Activated CD4-positive, alpha-beta T cell treated with anti-CD3 and anti-CD28 coated beads for 36 hours (primary cell): Measurements from ENCODE around the gene HTD2. TPM values are rescaled to one million over a fixed set of nuclear protein-coding genes. Genes with fewer than 3 reads are reported as not detected.
"Not testable (repeated sequence)": the region's sequence is repeated elsewhere in the genome, so short reads cannot be mapped to it uniquely, and the experiment has no call there.

ENCODE experiments used
- ATAC-seq: fragments of 200-7000 bp; cut with Tn5 transposase; one replicate; pipeline ENCODE4 v1.10.0; 2021; ENCODE audit warnings: mild to moderate bottlenecking, moderate library complexity
- CTCF ChIA-PET: fragments of 350-600 bp; sonication (Branson Sonifier 250); formaldehyde crosslinking; loops from one replicate; lab custom pipeline; 2021; ENCODE audit warnings: antibody characterized with exemption; lab: Charles Lee
- POLR2A ChIA-PET: fragments of 350-600 bp; sonication (Branson Sonifier 250); formaldehyde crosslinking; loops from one replicate; lab custom pipeline; 2021; ENCODE audit warnings: antibody characterized with exemption, inconsistent platforms; lab: Charles Lee
- DNase-seq: peaks from one replicate; pipeline ENCODE4 v3.0.0-alpha.2; 2020
- H3K27ac Mint-ChIP-seq: one replicate; pipeline ENCODE4 v1.8.0; 2021; ENCODE audit warnings: mixed read lengths
- H3K27me3 Mint-ChIP-seq: one replicate; pipeline ENCODE4 v1.8.0; 2021; ENCODE audit warnings: mixed read lengths
- H3K36me3 Mint-ChIP-seq: one replicate; pipeline ENCODE4 v1.8.0; 2021; ENCODE audit warnings: low read depth, mixed read lengths
- H3K4me1 Mint-ChIP-seq: one replicate; pipeline ENCODE4 v1.8.0; 2021; ENCODE audit warnings: mixed read lengths
- H3K4me3 Mint-ChIP-seq: one replicate; pipeline ENCODE4 v1.8.0; 2021; ENCODE audit warnings: mild to moderate bottlenecking, moderate library complexity, mixed read lengths
- H3K9me3 Mint-ChIP-seq: one replicate; pipeline ENCODE4 v1.8.0; 2021; ENCODE audit warnings: low read depth, mixed read lengths
- intact Hi-C, 2 experiments: fragments of 100-400 bp; cut with DNase I in 1 of 2; cut with micrococcal nuclease in 1 of 2; formaldehyde crosslinking; loops; one replicate each; pipeline versions ENCODE4 v1.14.2 to v1.15.1; 2022 to 2024; cut with DNase I, micrococcal nuclease
- total RNA-seq, 2 experiments: library from RNA; stranded (reverse); gene quantifications; one replicate each; pipeline ENCODE4 v1.2.3, GENCODE V29; 2021

The HTD2 gene
- total RNA-seq, 2 experiments from 2014 or later = 2.3 to 7.9 TPM

GRCh38 chr3:58333206-58334012, 27.1 kb downstream of the HTD2 start:
- intact Hi-C loops = loop anchor here (2.0 to 5.0 kb wide), 4 partner anchors 21 to 159 kb away; partner anchors contain the start of genes HTD2 (in 1 of the 2), KCTD6 (in 1 of the 2) and RPP14 (in 1 of the 2)
- ChIA-PET POLR2A (interaction anchor here (1.1 kb wide), 1 partner anchor 27 kb away, joined by 4 read pairs; the partner anchor contains the start of genes HTD2 and RPP14), CTCF (interaction anchor here (0.7 to 9.4 kb wide), 9 partner anchors 9 to 160 kb away, joined by 3 to 58 read pairs (median 4); partner anchors contain the start of genes HTD2, KCTD6 and RPP14)
- H3K27me3 Mint-ChIP-seq = no peaks in the 10 kb centered on the region
- H3K4me1 Mint-ChIP-seq = peaks cover 30% of the 10 kb centered on the region
- DNase-seq = peak; percentile 60
- H3K9me3 Mint-ChIP-seq = no peaks in the 10 kb centered on the region
- peaks cover 10% of the 10 kb centered on the region for H3K36me3 Mint-ChIP-seq
- H3K27ac Mint-ChIP-seq = peak overlapping the region; percentile 96
- peak overlapping the region; percentile 100 for H3K4me3 Mint-ChIP-seq
- ATAC-seq = peak; percentile 23

- Mint-ChIP-seq H3K4me1 (peaks cover 30% of the 10 kb centered on the region), H3K4me3 (peak overlapping the region; percentile 100), H3K27ac (peak overlapping the region; percentile 96), H3K27me3 (no peaks in the 10 kb centered on the region), H3K9me3 (no peaks in the 10 kb centered on the region), H3K36me3 (peaks cover 13% of the 10 kb centered on the region)
- intact Hi-C loops = loop anchor here (2.0 to 5.0 kb wide), 4 partner anchors 21 to 158 kb away; partner anchors contain the start of genes HTD2 (in 1 of the 2), KCTD6 (in 1 of the 2) and RPP14 (in 1 of the 2)
- CTCF ChIA-PET = interaction anchor here (0.7 to 9.4 kb wide), 9 partner anchors 9 to 160 kb away, joined by 3 to 58 read pairs (median 4); partner anchors contain the start of genes HTD2, KCTD6 and RPP14
- POLR2A ChIA-PET = interaction anchor here (1.1 kb wide), 1 partner anchor 28 kb away, joined by 4 read pairs; the partner anchor contains the start of genes HTD2 and RPP14
- ATAC-seq (no peak), DNase-seq (no peak)
Measured at GRCh38 chr3:58334013-58334321, 27.6 kb downstream of the HTD2 start.

GRCh38 chr3:58334506-58334884, 28.2 kb downstream of the HTD2 start:
- ChIA-PET POLR2A (interaction anchor here (0.8 to 1.5 kb wide), 4 partner anchors 9 to 29 kb away, joined by 3 to 4 read pairs (median 4); partner anchors contain the start of genes HTD2 and RPP14), CTCF (interaction anchor here (0.7 to 9.4 kb wide), 6 partner anchors 11 to 157 kb away, joined by 3 to 58 read pairs (median 7); partner anchors contain the start of genes HTD2, KCTD6 and RPP14)
- Mint-ChIP-seq H3K36me3 (peaks cover 16% of the 10 kb centered on the region), H3K27ac (peak overlapping the region; percentile 96), H3K27me3 (no peaks in the 10 kb centered on the region), H3K9me3 (no peaks in the 10 kb centered on the region), H3K4me1 (peaks cover 30% of the 10 kb centered on the region), H3K4me3 (peak overlapping the region; percentile 100)
- no peak for DNase-seq
- intact Hi-C loops = loop anchor here (2.0 to 5.0 kb wide), 4 partner anchors 20 to 158 kb away; partner anchors contain the start of genes HTD2 (in 1 of the 2), KCTD6 (in 1 of the 2) and RPP14 (in 1 of the 2)
- no peak for ATAC-seq

GRCh38 chr3:58335652-58335947, 29.3 kb downstream of the HTD2 start:
- H3K27ac Mint-ChIP-seq = peak overlapping the region; percentile 96
- H3K36me3 Mint-ChIP-seq = peaks cover 17% of the 10 kb centered on the region
- H3K4me3 Mint-ChIP-seq = peak overlapping the region; percentile 100
- ChIA-PET POLR2A (interaction anchor here (0.8 to 1.5 kb wide), 4 partner anchors 8 to 12 kb away, joined by 3 to 4 read pairs (median 3); no protein-coding TSS in a partner anchor), CTCF (interaction anchor here (0.6 to 9.4 kb wide), 6 partner anchors 9 to 82 kb away, joined by 3 to 58 read pairs (median 6); partner anchors contain the start of genes HTD2 and RPP14)
- intact Hi-C loops = loop anchor here (1.0 to 2.0 kb wide), 6 partner anchors 10 to 121 kb away; partner anchors contain the start of genes HTD2 (in 1 of the 2) and RPP14 (in 1 of the 2)
- H3K27me3 Mint-ChIP-seq = no peaks in the 10 kb centered on the region
- peaks cover 30% of the 10 kb centered on the region for H3K4me1 Mint-ChIP-seq
- DNase-seq = no peak
- ATAC-seq = no peak
- H3K9me3 Mint-ChIP-seq = no peaks in the 10 kb centered on the region

GRCh38 chr3:58336135-58336882, 30.0 kb downstream of the HTD2 start:
- Mint-ChIP-seq H3K9me3 (no peaks in the 10 kb centered on the region), H3K4me3 (no peak overlapping the region), H3K4me1 (peaks cover 30% of the 10 kb centered on the region), H3K36me3 (peaks cover 22% of the 10 kb centered on the region), H3K27ac (peak overlapping the region; percentile 69), H3K27me3 (no peaks in the 10 kb centered on the region)
- ATAC-seq = no peak
- no peak for DNase-seq
- POLR2A ChIA-PET = interaction anchor here (0.7 to 1.5 kb wide), 2 partner anchors 9 to 11 kb away, joined by 4 read pairs; no protein-coding TSS in a partner anchor
- intact Hi-C loops = no loop called here
- CTCF ChIA-PET = interaction anchor here (0.9 to 9.4 kb wide), 7 partner anchors 12 to 159 kb away, joined by 4 to 58 read pairs (median 6); partner anchors contain the start of genes HTD2 and RPP14

- no peak overlapping the region for H3K27ac Mint-ChIP-seq
- H3K4me3 Mint-ChIP-seq = no peak overlapping the region
- intact Hi-C loops = no loop called here
- DNase-seq = no peak
- CTCF ChIA-PET = interaction anchor here (0.7 to 9.4 kb wide), 7 partner anchors 11 to 160 kb away, joined by 4 to 58 read pairs (median 6); partner anchors contain the start of genes HTD2 and RPP14
- H3K9me3 Mint-ChIP-seq = no peaks in the 10 kb centered on the region
- no peak for ATAC-seq
- H3K36me3 Mint-ChIP-seq = peaks cover 22% of the 10 kb centered on the region
- POLR2A ChIA-PET = interaction anchor here (0.6 kb wide), 1 partner anchor 140 kb away, joined by 3 read pairs; no protein-coding TSS in a partner anchor
- peaks cover 26% of the 10 kb centered on the region for H3K4me1 Mint-ChIP-seq
- no peaks in the 10 kb centered on the region for H3K27me3 Mint-ChIP-seq
Measured at GRCh38 chr3:58337190-58337589, 30.9 kb downstream of the HTD2 start.

- POLR2A ChIA-PET, H3K9me3 Mint-ChIP-seq, H3K27me3 Mint-ChIP-seq, DNase-seq, H3K4me3 Mint-ChIP-seq, H3K27ac Mint-ChIP-seq, ATAC-seq, intact Hi-C loops: not testable (repeated sequence)
- Mint-ChIP-seq H3K4me1 (peaks cover 20% of the 10 kb centered on the region), H3K36me3 (peaks cover 26% of the 10 kb centered on the region)
- CTCF ChIA-PET = interaction anchor here (0.8 kb wide), 1 partner anchor 19 kb away, joined by 4 read pairs; no protein-coding TSS in a partner anchor
Measured at GRCh38 chr3:58339146-58339545, 32.8 kb downstream of the HTD2 start.

- Mint-ChIP-seq H3K27me3 (no peaks in the 10 kb centered on the region), H3K36me3 (peaks cover 21% of the 10 kb centered on the region), H3K27ac (peak overlapping the region; percentile 6), H3K4me3 (no peak overlapping the region), H3K4me1 (peaks cover 12% of the 10 kb centered on the region), H3K9me3 (no peaks in the 10 kb centered on the region)
- DNase-seq (no peak), ATAC-seq (no peak)
- intact Hi-C loops = no loop called here
- CTCF ChIA-PET = interaction anchor here (1.4 kb wide), 1 partner anchor 16 kb away, joined by 4 read pairs; no protein-coding TSS in a partner anchor
- POLR2A ChIA-PET = interaction anchor here (0.7 kb wide), 1 partner anchor 128 kb away, joined by 3 read pairs; no protein-coding TSS in a partner anchor
Measured at GRCh38 chr3:58340594-58341244, 34.4 kb downstream of the HTD2 start.

- no peaks in the 10 kb centered on the region for H3K27me3 Mint-ChIP-seq
- DNase-seq = no peak
- ChIA-PET CTCF (interaction anchor here (1.4 kb wide), 1 partner anchor 17 kb away, joined by 4 read pairs; no protein-coding TSS in a partner anchor), POLR2A (no interaction called here)
- intact Hi-C loops = no loop called here
- H3K4me3 Mint-ChIP-seq = no peak overlapping the region
- peaks cover 12% of the 10 kb centered on the region for H3K4me1 Mint-ChIP-seq
- no peak overlapping the region for H3K27ac Mint-ChIP-seq
- no peaks in the 10 kb centered on the region for H3K9me3 Mint-ChIP-seq
- peaks cover 18% of the 10 kb centered on the region for H3K36me3 Mint-ChIP-seq
- ATAC-seq = no peak
Measured at GRCh38 chr3:58341376-58341775, 35.1 kb downstream of the HTD2 start.

GRCh38 chr3:58342676-58343075, 36.4 kb downstream of the HTD2 start:
- no peaks in the 10 kb centered on the region for H3K27me3 Mint-ChIP-seq
- H3K9me3 Mint-ChIP-seq = no peaks in the 10 kb centered on the region
- ATAC-seq = no peak
- ChIA-PET CTCF (interaction anchor here (1.0 kb wide), 1 partner anchor 72 kb away, joined by 4 read pairs; no protein-coding TSS in a partner anchor), POLR2A (no interaction called here)
- H3K4me1 Mint-ChIP-seq = peaks cover 21% of the 10 kb centered on the region
- DNase-seq = no peak
- no peak overlapping the region for H3K27ac Mint-ChIP-seq
- no peak overlapping the region for H3K4me3 Mint-ChIP-seq
- H3K36me3 Mint-ChIP-seq = peaks cover 19% of the 10 kb centered on the region
- intact Hi-C loops = no loop called here
